ENCODE data around the gene PCNX2. TPM values are rescaled to one million over a fixed set of nuclear protein-coding genes. Genes with fewer than 3 reads are reported as not detected.

PCNX2 gene
- total RNA-seq, 1 donor: 38.4 TPM

DNA sequence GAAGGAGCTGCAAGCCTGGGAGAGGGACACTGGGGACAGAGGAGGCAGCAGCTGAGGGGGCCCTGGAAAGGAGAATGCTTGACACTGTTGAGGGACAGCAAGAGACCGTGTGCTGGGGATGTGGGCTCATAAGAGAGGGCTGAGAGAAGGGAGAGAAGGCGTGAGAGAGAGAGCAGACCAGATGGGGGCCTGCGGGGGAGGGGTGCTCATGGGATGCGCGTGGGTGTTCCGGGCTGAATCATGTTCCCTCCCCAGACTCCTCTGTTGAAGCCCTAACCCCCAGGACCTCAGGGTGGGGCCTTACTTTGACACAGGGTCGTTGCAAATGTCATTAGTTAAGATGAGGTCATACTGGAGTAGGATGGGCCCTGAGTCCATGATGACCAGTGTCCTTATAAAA lies 304.3 kb downstream of the PCNX2 start:
- Histone ChIP-seq H3K9me3 (ENCODE audit: low read depth, low read length) (no peaks in the 10 kb centered on the region), H3K27me3 (ENCODE audit: insufficient read depth, low read length) (no peaks in the 10 kb centered on the region), H3K4me3 (ENCODE audit: low read length) (no peak overlapping the region), H3K4me1 (ENCODE audit: insufficient read depth, low read length) (no peaks in the 10 kb centered on the region)

DNA sequence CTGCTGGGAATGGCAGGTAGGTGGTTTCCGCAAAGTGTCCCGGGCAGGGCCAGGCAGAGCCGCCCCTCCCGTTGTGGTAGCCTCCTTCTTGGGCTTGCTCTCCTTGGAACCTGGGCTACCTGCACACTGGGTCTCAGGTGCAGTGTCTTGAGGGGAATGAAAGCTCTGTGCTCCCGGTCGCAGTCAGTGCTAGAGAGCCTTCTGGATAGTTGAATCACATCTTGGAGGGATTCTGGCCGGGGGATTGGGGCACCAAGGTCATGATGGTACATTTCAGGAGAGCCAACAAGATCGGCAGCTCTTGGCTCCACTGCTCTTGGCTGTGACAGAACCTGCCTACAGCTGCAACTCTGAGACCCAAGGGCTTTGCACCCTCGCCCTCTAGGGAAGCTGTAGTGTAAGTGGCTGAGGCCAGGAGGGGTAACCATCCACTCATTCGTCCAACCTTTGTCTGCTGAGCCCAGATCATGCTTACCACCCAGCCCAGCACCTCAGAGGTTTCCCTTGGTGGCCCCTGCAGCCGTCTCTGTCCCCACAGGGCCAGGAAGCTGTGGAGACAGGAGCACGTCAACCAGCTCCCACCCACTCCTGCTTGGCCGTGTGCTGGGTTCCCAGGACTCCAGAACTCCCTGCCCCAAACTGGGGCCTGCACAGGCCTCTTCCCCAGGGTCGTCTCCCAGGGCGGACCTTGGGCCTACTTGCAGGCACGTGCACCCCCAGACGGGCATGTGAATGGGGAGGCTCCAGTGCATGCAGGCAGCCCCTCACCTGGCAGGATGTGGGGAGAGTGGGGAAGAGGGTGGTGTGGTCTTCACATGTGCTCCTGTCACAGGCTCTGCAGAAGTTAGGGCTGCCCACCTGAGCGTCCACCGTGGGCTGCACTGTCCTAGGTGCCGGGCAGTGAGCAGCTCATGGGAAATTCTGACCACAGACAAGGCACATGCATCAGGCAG lies 305.1 kb downstream of the PCNX2 start:
- no peaks in the 10 kb centered on the region for H3K27me3 ChIP-seq (ENCODE audit: insufficient read depth, low read length)
- no peaks in the 10 kb centered on the region for H3K4me1 ChIP-seq (ENCODE audit: insufficient read depth, low read length)
- no peak overlapping the region for H3K4me3 ChIP-seq (ENCODE audit: low read length)
- H3K9me3 ChIP-seq (ENCODE audit: low read depth, low read length): no peaks in the 10 kb centered on the region

DNA sequence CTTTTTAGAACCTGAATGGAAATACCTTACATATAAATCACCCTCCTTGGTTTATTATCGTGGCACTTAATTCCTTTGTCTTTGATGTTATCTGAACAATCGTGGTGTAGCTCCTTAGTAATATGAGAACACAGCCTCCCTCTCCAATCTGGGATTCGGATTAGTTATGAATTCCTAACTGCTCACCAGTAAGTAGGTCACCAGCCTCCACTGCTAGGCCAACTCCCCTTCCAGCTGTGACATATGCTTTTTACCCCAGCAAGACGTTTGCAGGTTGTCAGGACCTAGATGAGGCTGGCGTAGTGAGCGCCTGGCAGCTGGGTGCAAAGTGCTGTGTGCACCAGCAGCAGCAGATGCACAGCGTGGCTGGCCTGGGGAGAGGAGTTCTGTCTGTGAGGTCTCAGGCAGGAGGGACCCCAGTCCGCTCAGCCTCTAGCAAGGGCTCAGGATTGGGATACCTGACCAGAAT lies 306.9 kb downstream of the PCNX2 start:
- no peak overlapping the region for H3K4me3 ChIP-seq (ENCODE audit: low read length)
- H3K9me3 ChIP-seq (ENCODE audit: low read depth, low read length): no peaks in the 10 kb centered on the region
- H3K4me1 ChIP-seq (ENCODE audit: insufficient read depth, low read length): no peaks in the 10 kb centered on the region
- no peaks in the 10 kb centered on the region for H3K27me3 ChIP-seq (ENCODE audit: insufficient read depth, low read length)

DNA sequence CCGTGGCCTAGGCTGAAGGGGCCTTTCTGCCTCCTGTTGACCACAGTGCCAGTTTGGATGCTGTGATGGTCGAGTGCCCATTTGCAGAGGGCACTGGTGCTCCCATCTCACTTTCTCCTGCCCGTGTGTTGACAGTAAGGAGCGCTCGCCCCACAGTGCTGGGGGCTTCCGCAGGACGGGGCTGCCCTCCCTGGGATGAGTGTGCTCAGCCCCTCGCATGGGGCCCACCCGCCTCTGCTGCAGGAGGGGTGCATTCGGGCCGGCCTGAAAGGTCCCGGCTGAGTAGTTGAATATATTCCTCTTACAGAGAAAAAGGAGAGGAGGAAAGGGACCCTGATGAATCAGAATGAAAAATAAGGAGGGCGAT lies 307.8 kb downstream of the PCNX2 start:
- H3K27me3 ChIP-seq (ENCODE audit: insufficient read depth, low read length): no peaks in the 10 kb centered on the region
- no peaks in the 10 kb centered on the region for H3K9me3 ChIP-seq (ENCODE audit: low read depth, low read length)
- no peak overlapping the region for H3K4me3 ChIP-seq (ENCODE audit: low read length)
- H3K4me1 ChIP-seq (ENCODE audit: insufficient read depth, low read length): no peaks in the 10 kb centered on the region

DNA sequence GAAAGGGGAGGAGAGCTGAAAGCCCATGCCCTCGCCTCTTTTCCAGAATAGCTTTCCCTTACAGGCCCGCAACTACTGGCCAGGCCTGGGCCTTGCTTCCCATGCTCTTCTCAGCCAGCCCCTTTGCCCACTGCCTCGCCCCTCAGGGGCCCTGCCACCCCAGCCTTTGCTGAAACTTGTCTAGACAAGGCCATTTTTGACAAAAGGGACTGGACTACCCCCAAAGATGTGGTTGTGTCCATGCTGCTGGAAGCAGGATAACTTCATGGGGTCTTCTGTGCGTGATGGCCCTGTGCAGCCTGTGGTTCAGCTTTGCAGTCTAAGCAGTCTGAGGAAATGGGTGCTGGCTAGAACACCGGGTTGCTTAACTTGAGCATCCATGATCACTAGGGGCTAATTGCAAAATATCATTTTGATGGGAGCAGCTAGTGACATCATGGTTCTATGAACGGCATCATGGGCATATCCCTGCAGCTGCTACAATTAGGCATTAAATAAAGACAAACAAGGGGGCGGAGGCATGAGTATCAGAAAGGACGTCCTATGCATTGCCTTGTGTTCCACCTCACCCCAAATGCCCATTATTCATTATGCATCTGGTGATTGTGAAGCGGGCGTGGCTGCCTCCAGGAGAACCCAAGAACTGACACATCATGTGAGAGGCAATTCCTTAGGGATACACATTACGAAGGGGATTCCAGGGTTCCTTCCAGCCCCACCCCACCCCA lies 308.3 kb downstream of the PCNX2 start:
- Histone ChIP-seq H3K4me1 (ENCODE audit: insufficient read depth, low read length) (no peaks in the 10 kb centered on the region), H3K9me3 (ENCODE audit: low read depth, low read length) (no peaks in the 10 kb centered on the region), H3K27me3 (ENCODE audit: insufficient read depth, low read length) (no peaks in the 10 kb centered on the region), H3K4me3 (ENCODE audit: low read length) (no peak overlapping the region)

DNA sequence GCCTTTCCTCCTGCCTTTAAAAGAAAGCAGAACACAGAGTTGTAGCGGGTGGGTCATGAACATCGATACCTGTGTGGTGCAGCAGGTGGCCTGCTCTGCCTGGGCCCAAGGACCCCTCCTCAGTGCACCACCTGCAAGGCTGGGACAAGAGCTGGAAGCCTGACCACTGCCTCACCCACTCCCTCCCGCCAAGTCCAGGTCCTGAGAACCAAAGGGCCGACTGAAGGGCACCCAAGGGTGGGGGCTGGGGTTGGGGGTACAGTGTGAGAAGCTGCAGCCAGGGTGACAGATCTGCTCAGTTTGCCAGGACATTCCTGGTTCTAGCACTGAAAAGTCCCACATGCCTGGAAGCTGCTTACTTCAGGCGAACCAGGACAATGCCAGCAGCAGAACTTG lies 309.0 kb downstream of the PCNX2 start:
- Histone ChIP-seq H3K4me3 (ENCODE audit: low read length) (no peak overlapping the region), H3K9me3 (ENCODE audit: low read depth, low read length) (no peaks in the 10 kb centered on the region), H3K4me1 (ENCODE audit: insufficient read depth, low read length) (no peaks in the 10 kb centered on the region), H3K27me3 (ENCODE audit: insufficient read depth, low read length) (no peaks in the 10 kb centered on the region)

DNA sequence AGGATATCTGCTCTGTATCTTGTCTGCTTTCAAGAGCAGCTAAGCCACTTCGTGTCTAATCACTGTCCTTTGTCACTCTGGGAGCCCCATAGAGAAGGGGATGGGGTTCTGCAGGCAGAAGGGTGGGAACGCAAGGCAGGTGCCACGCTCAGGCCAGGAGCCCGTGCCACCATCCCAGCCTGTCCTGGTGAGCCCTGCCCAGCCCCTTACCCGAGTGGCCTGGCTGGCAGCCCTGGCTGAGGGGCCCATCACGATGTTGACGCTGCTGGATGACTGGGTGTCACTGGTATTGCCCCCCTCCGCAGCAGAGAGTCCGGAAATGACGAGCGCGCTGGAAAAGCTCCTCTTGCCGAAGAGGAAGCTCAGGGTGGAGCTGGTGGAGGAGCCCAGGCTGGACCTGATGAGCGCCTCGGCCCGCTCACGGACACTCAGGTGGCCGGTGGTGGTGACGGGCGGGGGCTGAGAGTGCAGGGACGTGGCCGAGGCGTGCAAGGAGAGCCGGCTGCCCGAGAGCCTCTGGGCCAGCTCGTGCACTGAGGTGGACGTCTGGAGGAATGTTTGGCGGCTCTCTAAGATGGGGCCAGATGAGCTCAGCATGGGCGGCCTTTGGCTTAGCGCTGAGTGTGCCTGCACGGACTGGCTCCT lies 309.5 kb downstream of the PCNX2 start:
- Histone ChIP-seq H3K4me3 (ENCODE audit: low read length) (no peak overlapping the region), H3K9me3 (ENCODE audit: low read depth, low read length) (no peaks in the 10 kb centered on the region), H3K4me1 (ENCODE audit: insufficient read depth, low read length) (no peaks in the 10 kb centered on the region), H3K27me3 (ENCODE audit: insufficient read depth, low read length) (no peaks in the 10 kb centered on the region)

DNA sequence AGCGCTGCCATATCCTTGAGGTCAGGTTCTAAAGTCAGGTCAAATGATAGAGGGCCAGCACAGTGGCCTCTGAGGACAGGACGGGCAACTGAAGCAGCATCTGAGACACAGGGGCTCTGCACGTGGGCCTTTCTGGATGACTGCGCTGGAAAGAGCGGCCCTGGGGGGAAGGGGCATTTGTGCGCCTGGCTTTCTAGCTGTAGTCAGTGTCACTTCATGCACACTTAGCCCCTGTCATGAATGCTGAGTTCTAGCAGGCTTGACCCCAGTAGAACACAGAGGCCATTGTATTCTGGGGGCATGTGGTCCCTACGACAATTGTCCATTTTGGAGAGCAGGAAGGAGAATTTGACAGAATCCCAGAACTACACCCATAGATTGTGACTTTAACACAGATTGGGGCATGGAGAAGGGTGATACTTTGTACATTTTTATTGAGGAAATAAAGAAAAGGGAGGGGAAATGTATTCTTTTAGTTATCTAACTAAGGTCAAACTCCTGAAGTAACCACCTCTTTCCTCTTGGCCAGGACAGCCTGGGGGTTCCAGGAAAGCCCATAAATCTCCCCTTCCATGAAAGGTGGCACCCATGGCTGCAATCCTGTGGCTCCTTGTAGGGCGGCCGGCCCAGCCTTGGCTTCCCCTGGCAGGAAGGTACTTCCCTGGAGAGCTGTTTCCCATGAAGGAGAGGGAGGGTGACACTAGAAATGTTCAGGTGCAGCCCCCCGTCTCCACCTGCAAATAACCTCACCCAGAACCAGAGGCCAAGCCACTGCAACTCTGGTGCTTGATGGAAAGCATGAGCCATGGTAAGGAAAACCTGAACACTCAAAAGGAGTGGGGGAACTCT lies 310.7 kb downstream of the PCNX2 start:
- H3K27me3 ChIP-seq (ENCODE audit: insufficient read depth, low read length): no peaks in the 10 kb centered on the region
- no peaks in the 10 kb centered on the region for H3K4me1 ChIP-seq (ENCODE audit: insufficient read depth, low read length)
- H3K4me3 ChIP-seq (ENCODE audit: low read length): no peak overlapping the region
- H3K9me3 ChIP-seq (ENCODE audit: low read depth, low read length): no peaks in the 10 kb centered on the region

DNA sequence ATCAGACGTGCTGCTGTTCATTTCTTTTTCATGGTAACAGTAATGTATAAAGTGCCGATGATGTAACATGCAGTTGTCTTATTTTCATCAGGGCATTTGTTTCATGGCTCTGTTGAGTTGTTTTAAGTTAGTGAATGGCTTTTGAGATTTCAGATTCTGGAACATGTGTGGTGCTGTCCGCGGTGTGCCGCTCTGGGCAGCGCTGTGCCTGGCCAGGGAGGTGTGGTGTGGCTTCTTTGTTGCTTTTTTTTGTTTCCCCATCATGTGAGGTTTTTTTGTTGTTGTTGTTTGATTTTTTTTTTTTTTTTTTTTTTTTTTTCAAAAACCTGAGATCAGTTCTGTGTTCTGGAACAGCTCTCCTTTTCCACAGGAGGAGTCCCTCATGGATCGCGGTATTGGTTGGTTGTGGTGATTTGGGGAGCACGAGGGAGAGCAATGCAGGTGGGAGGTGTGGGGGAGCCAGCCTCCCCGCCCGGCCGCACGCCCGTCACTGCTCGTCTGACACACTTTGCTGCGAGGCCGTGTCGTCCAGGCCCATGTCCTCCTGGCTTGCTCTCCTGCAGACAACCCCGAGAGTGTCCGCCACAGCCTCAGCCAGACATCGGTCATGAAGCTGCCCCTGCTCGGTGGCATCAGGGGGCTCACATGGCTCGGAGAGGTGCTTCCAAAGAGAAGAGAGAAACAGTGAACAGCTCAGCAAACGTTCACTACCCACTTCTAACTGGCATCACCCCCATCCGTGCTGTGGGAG lies 311.5 kb downstream of the PCNX2 start:
- Histone ChIP-seq H3K27me3 (ENCODE audit: insufficient read depth, low read length) (no peaks in the 10 kb centered on the region), H3K4me3 (ENCODE audit: low read length) (no peak overlapping the region), H3K9me3 (ENCODE audit: low read depth, low read length) (no peaks in the 10 kb centered on the region), H3K4me1 (ENCODE audit: insufficient read depth, low read length) (no peaks in the 10 kb centered on the region)

DNA sequence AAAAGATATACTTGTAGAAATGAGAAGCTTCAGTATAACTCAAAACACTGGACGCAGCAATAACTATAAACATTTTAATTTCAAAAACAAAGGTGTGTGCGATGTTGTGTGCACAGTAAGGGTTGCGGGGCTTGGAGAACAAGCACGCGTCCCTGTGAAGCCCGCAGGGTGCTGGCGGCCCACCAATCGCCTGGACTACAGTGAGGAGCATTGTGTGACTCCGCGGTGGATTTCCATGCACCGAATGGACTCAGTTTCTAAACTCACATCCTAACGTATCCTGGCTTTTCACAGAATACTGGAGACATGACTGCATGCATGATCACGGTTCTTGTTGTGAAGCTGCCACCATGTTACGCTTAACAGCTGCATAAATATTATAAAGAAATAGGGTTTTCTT lies 312.1 kb downstream of the PCNX2 start:
- H3K4me3 ChIP-seq (ENCODE audit: low read length): no peak overlapping the region
- no peaks in the 10 kb centered on the region for H3K9me3 ChIP-seq (ENCODE audit: low read depth, low read length)
- peaks cover 4% of the 10 kb centered on the region for H3K4me1 ChIP-seq (ENCODE audit: insufficient read depth, low read length)
- H3K27me3 ChIP-seq (ENCODE audit: insufficient read depth, low read length): no peaks in the 10 kb centered on the region

DNA sequence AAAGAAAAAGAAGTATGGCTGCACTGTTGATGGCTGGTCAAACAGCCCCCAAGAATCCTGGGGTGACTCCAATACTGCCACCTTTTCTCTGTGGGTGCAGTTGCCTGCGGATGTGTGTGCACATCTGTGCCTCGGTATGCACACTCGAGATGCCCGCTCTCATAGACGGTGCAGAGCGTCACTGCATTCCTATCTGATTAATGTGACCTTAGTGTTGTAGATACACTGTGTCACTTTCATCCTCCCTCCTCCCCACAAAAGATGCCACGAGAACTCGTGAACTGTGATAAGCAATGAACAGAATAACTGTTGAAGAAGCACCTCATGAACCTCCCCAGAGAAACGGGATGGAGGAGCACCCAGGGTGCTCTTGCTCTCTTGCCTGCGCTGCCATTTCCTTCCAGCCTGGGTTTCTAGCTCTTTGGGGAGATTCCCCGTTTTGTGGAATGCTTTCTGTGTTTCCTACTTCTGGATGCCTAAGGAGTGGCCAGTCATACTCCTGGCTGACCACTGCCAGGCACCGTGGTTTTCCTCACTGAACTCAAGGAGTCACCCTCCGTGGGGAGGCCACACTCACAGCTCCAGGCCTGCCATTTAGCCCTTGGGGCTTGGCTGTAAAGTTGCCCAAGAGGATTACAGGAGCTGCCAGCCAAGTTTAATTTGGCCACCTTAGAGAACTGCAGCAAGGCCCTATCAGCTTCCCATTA lies 313.1 kb downstream of the PCNX2 start:
- Histone ChIP-seq H3K4me1 (ENCODE audit: insufficient read depth, low read length) (peaks cover 9% of the 10 kb centered on the region), H3K27me3 (ENCODE audit: insufficient read depth, low read length) (no peaks in the 10 kb centered on the region), H3K4me3 (ENCODE audit: low read length) (no peak overlapping the region), H3K9me3 (ENCODE audit: low read depth, low read length) (no peaks in the 10 kb centered on the region)

DNA sequence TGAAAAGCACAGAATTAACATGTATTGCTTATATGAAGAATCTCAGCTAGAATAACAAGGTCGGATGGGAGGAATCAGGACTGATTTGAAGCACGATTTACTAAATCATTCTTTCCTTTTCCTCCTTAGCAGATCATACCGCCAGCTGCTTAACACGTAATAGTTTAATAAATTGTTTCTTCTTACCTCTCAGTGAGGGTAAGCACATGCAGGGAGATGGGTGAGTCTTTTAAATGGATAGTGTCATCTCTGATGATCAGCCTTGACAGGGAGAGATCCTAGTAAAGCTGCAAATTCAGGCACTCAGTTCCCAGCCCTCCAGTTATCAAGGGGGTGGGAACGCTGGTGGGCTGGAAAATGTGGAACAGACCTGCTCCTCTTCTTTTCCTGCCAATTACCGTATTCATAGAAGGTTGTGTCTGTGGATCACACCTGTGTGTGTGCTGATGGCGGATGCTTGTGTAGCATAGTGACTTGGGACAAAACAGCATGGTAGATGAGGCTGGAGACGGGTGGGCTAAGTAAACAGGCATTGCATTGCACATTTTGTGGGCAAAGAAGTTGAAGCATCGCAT lies 314.5 kb downstream of the PCNX2 start:
- Histone ChIP-seq H3K27me3 (ENCODE audit: insufficient read depth, low read length) (no peaks in the 10 kb centered on the region), H3K4me3 (ENCODE audit: low read length) (no peak overlapping the region), H3K4me1 (ENCODE audit: insufficient read depth, low read length) (peaks cover 9% of the 10 kb centered on the region), H3K9me3 (ENCODE audit: low read depth, low read length) (no peaks in the 10 kb centered on the region)

DNA sequence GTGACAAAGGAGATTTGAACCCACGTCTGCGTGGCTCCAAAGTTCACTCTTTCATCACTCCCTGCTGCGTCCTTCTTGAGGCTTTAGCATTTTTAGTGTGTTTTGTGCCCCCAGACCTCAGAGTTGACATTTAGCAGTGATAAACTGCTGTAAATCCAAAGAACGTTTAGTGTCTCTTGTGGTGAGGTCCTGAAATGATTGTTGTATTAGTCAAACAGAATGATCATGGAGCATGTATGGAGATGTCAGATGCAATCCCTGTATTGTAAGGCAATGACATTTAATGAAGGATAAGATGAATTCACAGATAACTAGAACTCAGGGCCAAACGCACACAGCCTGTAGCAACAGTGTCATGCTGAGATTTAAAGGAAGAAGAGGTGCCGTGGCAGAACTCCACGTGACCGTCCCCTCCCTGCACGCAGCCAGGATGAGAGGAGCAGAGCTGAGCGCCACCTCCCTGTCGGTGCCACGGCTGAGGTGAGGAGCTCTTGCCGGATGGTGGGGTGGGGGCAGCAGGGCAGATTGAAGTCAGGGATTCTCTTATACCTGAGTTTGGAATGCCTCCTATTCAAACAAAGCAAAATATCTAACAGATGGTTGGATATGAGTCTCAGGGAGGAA lies 315.1 kb downstream of the PCNX2 start:
- Histone ChIP-seq H3K4me3 (ENCODE audit: low read length) (no peak overlapping the region), H3K4me1 (ENCODE audit: insufficient read depth, low read length) (peaks cover 9% of the 10 kb centered on the region), H3K27me3 (ENCODE audit: insufficient read depth, low read length) (no peaks in the 10 kb centered on the region), H3K9me3 (ENCODE audit: low read depth, low read length) (no peaks in the 10 kb centered on the region)
